AG04450 (cell line): ENCODE data around the gene MYL9. TPM values are rescaled to one million over a fixed set of nuclear protein-coding genes. Genes with fewer than 3 reads are reported as not detected.
"Not testable (repeated sequence)": the region's sequence is repeated elsewhere in the genome, so short reads cannot be mapped to it uniquely, and the experiment has no call there.

ENCODE experiments used
- CTCF ChIA-PET: fragments of 300-600, 350-600 bp; formaldehyde crosslinking; extraction: SDS; loops from one replicate; lab custom pipeline; 2022; ENCODE audit warnings: antibody characterized with exemption, inconsistent platforms; lab: Charles Lee
- POLR2A ChIA-PET: fragments of 350-600 bp; formaldehyde crosslinking; extraction: SDS; loops from one replicate; lab custom pipeline; 2021; ENCODE audit warnings: antibody characterized with exemption, inconsistent platforms; lab: Yijun Ruan, JAX
- DNase-seq: peaks from one replicate; pipeline ENCODE4 v3.0.0-alpha.2; 2011; ENCODE audit warnings: low read depth, low spot score
- H3K27ac ChIP-seq: one replicate; pipeline ENCODE4 v1.5.1; 2012; ENCODE audit warnings: low read depth, low read length, control low read depth
- H3K27me3 ChIP-seq: one replicate; pipeline ENCODE4 v1.6.0; 2012; ENCODE audit warnings: low read length; ENCODE audit not compliant: control insufficient read depth, insufficient read depth
- H3K4me3 ChIP-seq: 2 replicates; pipeline ENCODE4 v1.5.1; 2011; ENCODE audit warnings: mild to moderate bottlenecking, low read depth, low read length, control low read depth
- H3K9me3 ChIP-seq: 2 replicates; pipeline ENCODE4 v1.5.1; 2012; ENCODE audit warnings: low read length; ENCODE audit not compliant: control insufficient read depth, insufficient read depth
- polyA plus RNA-seq: library from polyadenylated mRNA; depleted of rRNA; stranded (reverse); fragments of >200 nt; gene quantifications from 2 replicates; pipeline ENCODE4 v1.2.3, GENCODE V29; 2011
- TF ChIP-seq, protein P1 (sequence below): IDR thresholded peaks from 2 replicates; pipeline ENCODE4 v1.5.1; 2011; ENCODE audit warnings: low read depth, low read length, control low read depth, inconsistent platforms

Gene MYL9
- polyA plus RNA-seq, 1 experiment = 273 TPM

DNA sequence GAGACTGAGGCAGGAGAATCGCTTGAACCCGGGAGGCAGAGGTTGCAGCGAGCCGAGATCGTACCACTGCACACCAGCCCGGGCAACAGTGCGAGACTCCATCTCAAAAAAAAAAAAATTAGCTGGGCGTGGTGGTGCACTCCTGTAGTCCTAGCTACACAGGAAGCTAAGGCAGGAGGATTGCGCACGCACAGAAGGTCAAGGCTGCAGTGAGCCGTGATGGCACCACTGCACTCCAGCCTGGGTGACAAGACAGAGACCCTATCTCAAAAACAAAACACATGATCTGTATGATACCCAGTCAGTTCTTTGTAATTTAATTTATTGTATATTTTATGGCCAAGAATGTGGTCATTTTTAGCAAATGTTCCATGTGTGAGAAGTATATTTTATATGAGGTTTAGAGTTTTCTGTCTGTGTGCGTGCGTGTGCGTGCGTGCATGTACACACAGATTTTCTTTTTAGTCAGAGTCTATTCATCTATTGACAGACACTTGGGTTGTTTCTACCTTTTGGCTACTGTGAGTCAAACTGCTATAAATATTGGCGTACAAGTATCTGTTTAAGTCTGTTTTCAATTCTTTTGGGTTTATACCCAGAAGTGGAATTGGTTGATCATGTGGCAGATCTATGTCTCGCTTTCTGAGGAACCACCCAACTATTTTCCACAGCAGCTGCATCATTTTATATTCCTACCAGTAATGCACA, 22.2 kb upstream of the MYL9 start:
- H3K4me3 ChIP-seq = no peak overlapping the region
- no peak for DNase-seq
- ChIA-PET POLR2A (no interaction called here), CTCF (interaction anchor here (0.8 kb wide), 1 partner anchor 19 kb away, joined by 3 read pairs; no protein-coding TSS in a partner anchor)
- H3K9me3 ChIP-seq = no peaks in the 10 kb centered on the region
- no peaks in the 10 kb centered on the region for H3K27me3 ChIP-seq
- H3K27ac ChIP-seq = no peak overlapping the region
- TF ChIP-seq, protein P1, sequence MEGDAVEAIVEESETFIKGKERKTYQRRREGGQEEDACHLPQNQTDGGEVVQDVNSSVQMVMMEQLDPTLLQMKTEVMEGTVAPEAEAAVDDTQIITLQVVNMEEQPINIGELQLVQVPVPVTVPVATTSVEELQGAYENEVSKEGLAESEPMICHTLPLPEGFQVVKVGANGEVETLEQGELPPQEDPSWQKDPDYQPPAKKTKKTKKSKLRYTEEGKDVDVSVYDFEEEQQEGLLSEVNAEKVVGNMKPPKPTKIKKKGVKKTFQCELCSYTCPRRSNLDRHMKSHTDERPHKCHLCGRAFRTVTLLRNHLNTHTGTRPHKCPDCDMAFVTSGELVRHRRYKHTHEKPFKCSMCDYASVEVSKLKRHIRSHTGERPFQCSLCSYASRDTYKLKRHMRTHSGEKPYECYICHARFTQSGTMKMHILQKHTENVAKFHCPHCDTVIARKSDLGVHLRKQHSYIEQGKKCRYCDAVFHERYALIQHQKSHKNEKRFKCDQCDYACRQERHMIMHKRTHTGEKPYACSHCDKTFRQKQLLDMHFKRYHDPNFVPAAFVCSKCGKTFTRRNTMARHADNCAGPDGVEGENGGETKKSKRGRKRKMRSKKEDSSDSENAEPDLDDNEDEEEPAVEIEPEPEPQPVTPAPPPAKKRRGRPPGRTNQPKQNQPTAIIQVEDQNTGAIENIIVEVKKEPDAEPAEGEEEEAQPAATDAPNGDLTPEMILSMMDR = no peak

DNA sequence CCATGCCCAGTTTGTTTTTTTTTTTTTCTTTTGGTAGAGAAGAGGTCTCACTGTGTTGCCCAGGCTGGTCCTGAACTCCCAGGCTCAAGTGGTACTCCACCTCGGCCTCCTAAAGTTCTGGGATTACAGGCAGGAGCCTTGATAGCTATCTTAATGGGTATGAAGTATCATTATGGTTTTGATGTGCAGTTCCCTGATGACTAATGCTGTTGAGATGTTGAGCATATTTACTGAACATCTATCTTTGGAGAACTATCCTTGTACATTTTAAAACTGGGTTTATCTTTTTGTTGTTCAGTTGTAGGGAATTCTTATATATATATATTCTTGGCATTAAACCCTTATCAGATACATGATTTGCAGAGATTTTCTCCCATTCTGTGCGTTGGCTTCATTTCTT, 21.4 kb upstream of the MYL9 start:
- Histone ChIP-seq H3K9me3 (no peaks in the 10 kb centered on the region), H3K27ac (no peak overlapping the region), H3K27me3 (no peaks in the 10 kb centered on the region), H3K4me3 (no peak overlapping the region)
- CTCF ChIA-PET = interaction anchor here (0.8 kb wide), 1 partner anchor 19 kb away, joined by 3 read pairs; no protein-coding TSS in a partner anchor
- POLR2A ChIA-PET = no interaction called here
- no peak for DNase-seq
- TF ChIP-seq, protein P1 = no peak

DNA sequence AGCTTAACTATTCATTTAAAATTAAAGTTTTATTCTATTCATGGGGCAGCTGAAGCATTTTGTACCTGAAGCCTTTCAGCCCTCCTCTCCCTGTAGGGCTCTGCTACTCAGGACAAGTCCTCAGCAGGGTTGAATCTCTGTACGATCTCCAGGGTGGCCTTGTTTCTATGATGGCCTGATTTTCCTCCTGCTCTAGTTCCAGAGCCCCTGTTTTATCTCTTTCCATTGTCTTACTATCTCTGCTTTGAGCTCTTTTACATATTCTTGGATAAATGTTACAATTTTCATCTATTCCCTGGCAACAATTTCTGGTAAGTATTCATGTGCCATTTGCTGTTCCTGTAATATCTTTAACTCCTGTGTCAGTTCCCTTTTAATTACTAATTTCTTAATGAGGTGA, 19.8 kb upstream of the MYL9 start:
- DNase-seq = no peak
- Histone ChIP-seq H3K9me3 (no peaks in the 10 kb centered on the region; the same call in 1 of the 2 replicates), H3K4me3 (no peak overlapping the region), H3K27me3 (no peaks in the 10 kb centered on the region), H3K27ac (no peak overlapping the region)
- TF ChIP-seq, protein P1 = no peak
- ChIA-PET CTCF (interaction anchor here (0.7 to 1.1 kb wide), 2 partner anchors 19 to 21 kb away, joined by 3 read pairs; no protein-coding TSS in a partner anchor), POLR2A (no interaction called here)

DNA sequence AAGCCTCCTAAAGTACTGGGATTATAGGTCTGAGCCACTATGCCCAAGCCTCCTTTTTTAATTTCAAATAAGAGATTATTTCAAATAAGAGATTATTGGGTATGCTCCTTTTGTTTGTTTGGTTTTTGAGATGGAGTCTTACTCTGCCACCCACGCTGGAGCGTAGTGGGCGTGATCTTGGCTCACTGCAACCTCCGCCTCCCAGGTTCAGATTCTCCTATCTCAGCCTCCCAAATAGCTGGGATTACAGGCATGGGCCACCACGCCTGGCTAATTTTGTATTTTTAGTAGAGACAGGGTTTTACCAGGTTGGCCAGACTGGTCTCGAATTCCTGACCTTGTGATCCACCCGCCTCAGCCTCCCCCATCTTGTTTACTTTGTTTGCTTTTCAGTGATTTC, 18.9 kb upstream of the MYL9 start:
- POLR2A ChIA-PET, CTCF ChIA-PET, DNase-seq: not testable (repeated sequence)

DNA sequence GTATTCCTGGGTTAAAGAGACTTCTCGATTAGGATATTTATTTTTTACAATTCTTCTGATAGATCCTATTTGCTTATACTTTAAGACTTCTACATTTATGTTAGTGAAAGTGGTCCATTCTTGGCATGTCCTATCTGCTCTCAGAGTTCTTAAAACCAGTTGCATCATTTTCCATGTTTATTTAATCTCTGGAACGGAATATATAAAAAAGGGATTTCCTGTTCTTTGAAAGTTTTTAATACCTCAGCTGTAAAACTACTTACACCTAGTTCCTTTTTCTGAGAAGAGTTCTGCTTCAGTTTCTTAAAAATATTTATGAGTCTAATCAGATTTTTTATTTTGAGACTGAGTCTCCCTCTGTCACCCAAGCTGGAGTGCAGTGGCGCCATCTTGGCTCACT, 18.0 kb upstream of the MYL9 start:
- Histone ChIP-seq H3K27ac (no peak overlapping the region), H3K9me3 (no peaks in the 10 kb centered on the region; the same call in 1 of the 2 replicates), H3K4me3 (no peak overlapping the region), H3K27me3 (no peaks in the 10 kb centered on the region)
- TF ChIP-seq, protein P1 = no peak
- no peak for DNase-seq
- POLR2A ChIA-PET = no interaction called here
- CTCF ChIA-PET = no interaction called here

More for the DNA sequence above, 18.9 kb upstream of the MYL9 start:
- H3K27ac ChIP-seq, H3K9me3 ChIP-seq, H3K4me3 ChIP-seq, H3K27me3 ChIP-seq: not testable (repeated sequence)
